ENCODE measurements around the gene ITCH.
"Not testable (repeated sequence)": the region's sequence is repeated elsewhere in the genome, so short reads cannot be mapped to it uniquely, and the experiment has no call there.

ITCH gene

DNA sequence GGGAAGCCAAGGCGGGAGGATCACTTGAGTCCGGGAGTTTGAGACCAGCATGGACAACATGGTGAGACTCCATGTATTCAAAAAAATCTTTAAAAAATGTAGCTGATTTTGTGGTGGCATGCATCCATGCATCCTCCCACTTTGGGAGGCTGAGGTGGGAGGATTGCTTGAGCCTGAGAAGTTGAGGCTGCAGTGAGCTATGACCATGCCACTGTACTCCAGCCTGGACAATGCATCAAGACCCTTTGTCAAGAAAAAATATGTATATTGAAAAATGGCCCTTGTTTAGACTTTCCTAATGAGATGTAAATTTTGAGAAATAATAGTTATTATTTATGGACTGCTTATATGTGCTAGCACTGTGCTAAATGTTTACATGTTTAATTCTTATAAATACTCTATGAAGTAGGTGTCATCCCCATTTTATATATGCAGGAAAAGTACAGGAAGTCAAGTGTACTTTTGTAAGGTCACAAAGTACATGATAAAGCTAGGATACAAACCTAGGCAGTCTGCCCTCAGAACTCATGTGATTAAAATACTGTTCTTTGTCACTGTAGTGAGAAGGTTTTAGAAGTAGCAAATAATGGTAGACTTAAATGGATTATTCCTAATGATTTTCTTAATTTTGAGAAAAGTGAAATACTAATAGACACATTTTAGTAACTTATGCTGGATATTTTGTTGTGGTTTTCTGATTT, 58.8 kb downstream of the ITCH start:
- DNase-seq: no peak

DNA sequence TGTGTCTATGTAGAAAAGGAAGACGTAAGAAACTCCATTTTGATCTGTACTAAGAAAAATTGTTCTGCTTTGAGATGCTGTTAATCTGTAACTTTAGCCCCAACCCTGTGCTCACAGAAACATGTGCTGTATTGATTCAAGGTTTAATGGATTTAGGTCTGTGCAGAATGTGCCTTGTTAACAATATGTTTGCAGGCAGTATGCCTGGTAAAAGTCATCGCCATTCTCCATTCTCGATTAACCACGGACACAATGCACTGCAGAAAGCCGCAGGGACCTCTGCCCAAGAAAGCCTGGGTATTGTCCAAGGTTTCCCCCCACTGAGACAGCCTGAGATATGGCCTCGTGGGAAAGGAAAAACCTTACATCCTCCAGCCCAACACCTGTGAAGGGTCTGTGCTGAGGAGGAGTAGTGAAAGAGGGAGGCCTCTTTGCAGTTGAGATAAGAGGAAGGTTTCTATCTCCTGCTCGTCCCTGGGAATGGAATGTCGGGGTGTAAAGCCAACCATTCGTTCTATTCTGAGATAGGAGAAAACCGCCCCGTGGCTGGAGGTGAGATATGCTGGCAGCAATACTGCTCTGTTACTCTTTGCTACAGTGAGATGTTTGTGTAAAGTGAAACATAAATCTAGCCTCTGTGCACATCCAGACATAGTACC, 62.1 kb downstream of the ITCH start:
- not testable (repeated sequence) for DNase-seq

DNA sequence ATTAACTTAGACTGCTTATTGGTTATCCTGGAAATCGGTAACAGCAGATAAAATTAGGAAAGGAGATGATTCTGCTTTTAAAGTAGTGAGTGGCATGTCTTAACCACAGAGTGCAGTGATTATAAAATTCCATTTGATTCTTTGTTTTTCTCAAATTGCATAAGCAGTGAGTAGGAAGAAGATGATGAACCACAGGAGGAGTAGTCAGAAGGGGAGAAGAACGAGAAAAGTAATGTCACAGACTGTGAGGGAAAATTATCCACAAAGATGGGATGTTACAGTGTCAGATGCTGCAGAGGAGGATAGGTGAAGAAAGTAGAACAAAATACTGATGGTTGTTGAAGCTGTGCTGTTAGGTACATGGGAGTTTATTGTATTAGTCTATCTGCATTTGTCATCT, 63.0 kb downstream of the ITCH start:
- no peak for DNase-seq

DNA sequence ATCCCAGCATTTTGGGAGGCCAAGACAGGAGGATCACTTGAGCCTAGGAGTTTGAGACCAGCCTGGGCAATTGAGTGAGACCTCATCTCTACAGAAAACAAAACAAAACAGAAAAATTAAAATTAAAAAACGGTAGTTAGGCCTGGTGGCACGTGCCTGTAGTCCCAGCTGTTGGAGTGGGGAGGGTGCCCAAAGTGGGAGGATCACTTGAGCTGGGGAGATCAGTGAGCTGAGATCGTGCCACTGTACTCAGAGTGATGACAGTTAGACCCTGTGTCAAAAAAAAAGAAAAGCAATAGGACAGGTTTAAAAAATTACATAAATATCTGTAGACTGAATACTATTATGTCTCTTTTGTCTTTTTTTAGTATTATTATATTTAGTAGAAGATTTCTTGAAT, 64.3 kb downstream of the ITCH start:
- DNase-seq: no peak

DNA sequence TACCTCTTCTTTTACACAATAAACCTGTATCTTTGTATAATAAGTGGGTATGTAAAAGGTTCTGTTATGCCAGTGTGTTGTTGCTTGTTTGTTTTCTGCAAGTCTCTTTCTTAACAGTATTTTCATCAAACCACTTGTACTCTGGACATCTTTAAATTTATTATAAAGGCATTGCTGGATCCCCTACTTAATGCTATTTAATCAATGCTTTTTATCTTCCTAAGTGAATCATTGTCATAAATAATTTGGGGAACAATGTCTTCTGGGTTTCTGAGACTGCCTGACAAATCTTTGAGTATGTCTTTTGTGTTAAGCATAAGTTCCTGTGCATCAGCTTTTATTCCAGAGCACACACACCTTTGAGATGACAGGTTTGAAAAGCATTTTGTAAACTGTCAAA, 64.7 kb downstream of the ITCH start:
- no peak for DNase-seq

DNA sequence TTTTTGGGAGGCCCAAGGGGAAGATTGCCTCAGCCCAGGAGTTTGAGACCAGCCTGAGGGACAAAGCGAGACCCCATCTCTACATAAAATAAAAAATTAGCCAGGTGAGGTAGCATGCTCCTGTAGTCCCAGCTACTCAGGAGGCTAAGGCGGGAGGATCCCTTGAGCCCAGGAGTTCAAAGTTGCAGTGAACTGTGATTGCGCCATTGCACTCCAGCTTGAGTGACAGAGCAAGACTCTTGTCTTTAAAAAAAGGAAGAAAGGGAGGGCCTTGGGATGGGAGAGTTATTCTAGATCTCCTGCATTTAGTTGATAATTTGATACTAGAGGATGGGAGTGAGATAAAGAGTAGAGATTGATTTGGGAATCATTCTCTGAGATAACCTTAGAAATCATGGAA, 68.1 kb downstream of the ITCH start:
- DNase-seq: no peak

DNA sequence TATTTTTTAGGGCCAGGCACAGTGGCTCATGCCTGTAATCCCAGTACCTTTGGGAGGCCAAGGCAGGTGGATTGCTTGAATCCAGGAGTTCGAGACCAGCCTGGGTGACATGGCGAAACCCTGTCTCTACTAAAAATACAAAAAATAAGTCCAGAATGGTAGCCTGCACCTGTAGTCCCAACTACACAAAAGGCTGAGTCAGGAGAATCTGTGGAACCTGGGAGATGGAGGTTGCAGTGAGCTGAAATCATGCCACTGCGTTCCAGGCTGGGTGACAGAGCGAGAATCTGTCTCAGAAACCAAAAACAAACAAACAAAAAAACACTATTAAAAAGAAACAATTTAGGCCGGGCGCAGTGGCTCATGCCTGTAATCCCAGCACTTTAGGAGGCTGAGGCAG, 69.6 kb downstream of the ITCH start:
- DNase-seq: not testable (repeated sequence)

DNA sequence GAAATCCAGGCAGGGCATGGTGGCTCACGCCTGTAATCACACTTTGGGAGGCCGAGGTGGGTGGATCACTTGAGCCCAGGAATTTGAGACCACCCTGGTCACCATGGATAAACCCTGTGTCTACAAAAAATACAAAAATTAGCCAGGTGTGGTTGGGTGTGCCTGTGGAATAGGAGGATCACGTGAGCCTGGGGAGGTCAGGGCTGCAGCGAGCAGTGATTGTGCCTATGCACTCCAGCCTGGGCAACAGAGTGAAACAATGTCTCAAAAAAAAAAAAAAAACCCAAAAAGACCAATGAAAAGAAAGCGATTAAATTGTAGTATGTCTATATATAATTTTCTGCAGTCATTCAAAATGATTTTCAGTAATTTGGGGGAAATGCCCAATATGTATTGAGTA, 70.3 kb downstream of the ITCH start:
- DNase-seq: no peak

DNA sequence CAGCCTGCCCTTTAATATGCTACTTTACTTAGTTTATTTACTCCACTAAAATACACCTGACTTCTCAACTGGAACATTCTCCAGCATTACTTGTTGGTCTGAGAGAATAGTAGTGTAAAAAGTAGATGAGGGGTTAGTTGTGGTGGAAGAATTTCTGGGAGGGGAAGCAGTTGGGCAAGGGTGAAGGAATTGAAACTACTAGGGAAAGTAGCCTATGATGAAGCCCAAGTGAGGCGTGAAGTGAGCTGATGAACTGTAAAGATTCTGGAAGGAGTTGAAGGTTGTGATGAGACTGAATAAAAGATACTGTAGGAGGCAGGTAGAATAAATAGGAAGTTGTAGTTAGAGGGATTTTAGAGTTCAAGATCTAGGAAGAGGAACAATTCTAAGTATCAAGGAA, 72.5 kb downstream of the ITCH start:
- no peak for DNase-seq

DNA sequence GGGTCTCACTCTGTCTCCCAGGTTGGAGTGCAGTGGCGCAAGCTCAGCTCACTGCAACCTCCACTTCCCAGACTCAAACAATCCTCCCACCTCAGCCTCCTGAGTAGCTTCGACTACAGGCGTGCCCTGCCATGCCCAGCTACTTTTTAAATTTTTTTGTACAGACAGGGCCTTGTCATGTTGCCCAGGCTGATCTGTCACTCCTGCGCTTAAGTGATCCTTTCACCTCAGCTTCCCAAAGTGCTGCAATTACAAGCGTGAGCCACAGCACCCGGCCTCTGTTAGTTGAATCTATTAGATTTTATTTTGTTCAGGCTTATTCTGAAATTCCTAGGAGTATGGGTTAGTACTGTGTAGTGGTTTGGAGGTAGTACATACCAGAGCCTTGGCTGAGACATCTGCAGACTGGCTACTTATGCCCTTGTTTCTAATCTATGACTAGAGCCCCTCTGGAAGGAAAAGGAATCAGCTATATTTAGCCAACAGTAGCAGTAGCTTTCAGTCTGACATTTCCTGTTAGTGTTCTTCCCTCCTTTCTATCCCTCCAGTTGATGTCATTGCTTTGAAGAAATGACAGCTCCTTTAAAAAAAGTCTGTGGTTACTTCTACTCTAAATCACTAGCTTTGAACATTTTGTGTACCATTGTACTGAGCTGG, 74.4 kb downstream of the ITCH start:
- DNase-seq: peak; percentile 36

DNA sequence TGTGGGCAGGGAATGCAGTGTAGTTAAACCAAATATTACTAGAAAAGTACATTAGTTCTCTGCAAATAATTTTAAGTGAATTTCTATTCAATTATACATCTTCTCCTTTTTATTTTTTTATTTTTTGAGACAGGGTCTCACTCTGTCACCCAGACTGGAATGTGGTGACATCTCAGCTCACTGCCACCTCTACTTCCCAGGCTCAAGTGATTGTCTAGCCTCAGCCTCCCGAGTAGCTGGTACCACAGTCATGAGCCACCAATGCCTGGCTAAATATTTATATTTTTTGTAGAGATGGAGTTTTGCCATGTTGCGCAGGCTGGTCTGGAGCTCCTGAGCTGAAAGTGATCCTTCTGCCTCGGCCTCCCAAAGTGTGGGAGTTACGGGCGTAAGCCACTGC, 76.1 kb downstream of the ITCH start:
- no peak for DNase-seq

DNA sequence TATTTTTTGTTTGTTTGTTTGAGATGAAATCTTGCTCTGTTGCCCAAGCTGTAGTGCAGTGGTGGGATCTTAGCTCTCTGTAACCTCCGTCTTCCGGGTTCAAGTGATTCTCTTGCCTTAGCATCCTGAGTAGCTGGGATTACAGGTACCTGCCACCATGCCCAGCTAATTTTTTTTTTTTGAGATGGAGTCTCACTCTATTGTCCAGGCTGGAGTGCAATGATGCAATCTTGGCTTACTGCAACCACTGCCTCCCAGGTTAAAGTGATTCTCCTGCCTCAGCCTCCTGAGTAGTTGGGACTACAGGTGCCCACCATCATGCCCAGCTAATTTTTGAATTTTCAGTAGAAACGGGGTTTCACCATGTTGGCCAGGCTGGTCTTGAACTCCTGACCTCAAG, 78.3 kb downstream of the ITCH start:
- DNase-seq: not testable (repeated sequence)

DNA sequence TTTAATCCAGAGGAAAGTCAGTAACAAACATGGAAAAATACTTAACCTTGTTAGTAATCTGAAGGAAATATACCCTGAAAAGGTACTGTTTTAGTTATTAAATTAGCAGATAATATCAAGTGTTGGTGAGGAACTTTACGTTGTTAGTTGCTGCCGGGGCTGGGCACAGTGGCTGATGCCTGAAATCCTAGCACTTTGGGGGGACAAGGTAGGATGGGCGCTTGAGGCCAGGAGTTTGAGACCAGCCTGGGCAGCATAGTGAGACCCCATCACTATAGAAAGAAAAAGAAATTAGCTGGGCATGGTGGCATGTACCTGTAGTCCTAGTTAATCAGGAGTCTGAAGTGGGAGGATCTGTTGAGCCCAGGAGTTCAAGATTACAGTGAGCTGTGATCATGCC, 80.5 kb downstream of the ITCH start:
- DNase-seq: no peak

DNA sequence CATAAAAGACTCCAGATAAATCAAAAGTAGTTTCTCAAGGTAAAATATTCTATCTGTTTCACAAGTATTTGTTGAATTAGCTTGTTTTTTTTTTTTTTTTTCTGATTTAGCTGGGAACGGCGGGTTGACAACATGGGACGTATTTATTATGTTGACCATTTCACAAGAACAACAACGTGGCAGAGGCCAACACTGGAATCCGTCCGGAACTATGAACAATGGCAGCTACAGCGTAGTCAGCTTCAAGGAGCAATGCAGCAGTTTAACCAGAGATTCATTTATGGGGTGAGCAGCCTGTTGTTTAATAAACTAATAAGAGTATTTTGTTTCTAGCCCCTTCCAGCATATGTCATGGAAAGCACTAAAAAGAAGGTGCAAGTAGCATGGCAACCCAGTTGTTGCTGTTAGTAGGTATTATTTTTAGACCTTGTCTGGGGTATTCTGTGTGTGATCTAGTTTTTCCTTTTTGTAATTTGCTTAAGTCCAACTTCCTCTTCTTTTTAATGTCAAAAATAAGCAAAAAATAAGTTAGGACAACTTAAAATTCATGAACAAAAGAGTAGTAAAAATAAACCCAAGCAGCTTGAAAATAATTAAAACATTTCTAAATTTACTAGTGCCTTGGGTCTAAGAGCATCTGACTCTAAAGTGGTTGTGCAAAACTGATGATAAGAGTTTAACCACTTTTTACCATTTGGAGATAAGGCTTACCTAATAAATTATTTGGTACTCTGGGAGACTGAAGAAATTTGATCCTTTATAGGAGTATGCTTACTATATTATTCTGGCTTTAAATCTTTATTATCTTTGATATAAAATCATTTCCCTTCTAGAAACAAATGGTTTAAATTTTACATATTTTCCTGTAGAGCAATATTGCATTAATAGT, 82.3 kb downstream of the ITCH start:
- no peak for DNase-seq

DNA sequence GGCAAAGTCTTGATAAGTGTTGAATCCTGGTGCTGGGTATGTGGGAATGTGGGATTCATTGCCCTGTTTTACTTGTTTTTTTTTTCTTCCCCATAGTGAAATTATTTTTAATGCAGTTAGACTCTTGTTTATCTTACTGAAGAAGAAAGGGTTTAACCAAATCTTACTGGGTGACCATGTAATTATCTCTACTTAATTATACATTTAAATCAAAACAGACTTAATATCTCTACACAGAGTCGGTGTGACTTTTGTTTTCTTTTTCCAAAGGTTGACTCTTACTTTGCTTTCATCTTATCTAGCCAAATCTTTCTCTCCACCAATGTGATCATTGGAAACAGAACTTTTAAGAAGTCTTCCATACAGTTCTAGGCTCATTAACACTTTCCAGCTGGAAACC, 85.4 kb downstream of the ITCH start:
- no peak for DNase-seq

DNA sequence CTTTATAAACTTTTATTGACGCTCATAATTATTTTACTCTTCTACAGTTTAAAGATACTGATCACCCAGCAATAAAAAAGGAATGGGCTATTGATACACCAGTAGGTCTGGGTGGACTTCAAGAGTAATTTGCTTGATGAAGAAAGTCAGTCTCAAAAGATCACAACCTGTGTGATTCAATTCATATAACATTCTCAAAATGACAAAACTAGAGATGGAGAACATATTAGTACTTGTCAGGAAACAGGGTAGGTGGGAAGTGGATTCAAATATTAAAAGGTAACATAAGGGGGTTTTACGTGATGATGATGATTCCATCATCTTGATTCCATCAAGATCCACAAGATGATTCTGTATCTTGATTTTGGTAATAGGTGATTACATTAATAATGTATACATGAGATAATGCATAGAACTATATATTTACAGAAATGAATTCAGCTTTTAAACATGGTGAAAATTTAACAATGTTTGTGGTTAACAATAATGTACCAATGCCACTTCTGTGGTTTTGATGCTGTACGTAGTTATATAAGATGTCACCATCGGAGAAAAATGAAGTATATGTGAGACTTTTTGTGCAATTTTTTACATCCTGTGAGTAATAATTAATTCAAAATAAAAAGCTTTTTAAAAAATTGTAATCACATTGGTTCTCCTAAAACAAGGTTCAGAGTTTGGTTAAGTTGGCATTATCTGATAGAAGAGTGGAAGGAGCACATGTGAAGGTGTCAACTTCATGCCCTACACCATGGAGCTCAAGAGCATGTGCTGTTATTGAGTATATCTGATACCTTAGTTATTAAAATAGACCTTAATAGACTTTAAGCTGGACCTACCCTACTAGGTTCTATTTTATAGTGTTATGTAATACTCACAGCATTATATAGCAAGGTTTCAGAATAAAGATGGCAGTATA, 86.9 kb downstream of the ITCH start:
- DNase-seq: no peak

DNA sequence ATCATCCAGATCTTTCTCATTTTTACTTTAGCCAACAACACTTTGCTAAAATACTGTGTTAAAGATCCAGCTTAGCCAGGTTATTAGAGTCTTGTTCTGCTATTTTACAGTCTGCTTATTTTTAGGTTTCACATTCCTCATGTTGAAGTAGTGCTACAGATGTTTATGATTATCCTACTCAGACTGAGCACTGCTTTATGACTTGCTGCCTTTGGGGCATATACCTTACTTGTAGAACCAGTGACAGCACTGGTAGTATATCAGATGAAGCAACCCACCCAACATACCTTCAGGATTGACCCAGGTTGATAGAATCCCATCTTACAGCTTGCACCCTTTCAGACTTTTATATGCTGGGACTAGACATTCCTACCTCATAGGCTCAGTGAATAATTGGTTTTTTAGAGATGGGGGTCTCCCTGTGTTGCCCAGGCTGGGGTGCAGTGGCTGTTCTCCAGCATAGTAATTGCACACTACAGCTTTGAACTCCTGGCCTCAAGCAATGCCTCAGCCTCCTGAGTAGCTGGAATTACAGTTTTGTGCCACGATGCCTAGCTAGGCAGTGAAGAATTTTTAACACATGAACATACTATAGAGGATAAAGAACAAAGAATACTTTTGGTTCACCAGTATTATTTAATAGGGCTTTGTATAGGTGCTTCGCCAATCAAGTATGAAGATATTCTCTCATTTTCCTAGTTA, 89.4 kb downstream of the ITCH start:
- DNase-seq: peak; percentile 56

DNA sequence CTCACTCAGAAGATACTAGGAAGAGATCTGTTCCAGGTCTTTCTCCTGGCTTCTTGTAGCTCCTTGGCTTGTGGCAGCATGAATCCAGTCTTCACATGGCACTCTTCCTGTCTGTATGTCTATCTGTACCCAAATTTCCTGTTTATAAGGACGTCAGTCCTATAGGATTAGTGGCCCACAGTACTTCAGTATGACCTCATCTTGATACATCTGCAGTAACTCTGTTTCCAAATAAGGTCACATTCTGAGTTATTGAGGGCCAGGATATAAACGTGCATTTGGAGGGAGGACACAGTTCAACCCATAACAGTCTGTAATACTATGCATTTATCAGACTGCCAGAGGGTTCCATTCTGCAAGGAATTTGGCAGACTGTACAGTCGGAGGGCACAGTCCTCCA, 95.6 kb downstream of the ITCH start:
- peak; percentile 64 for DNase-seq

DNA sequence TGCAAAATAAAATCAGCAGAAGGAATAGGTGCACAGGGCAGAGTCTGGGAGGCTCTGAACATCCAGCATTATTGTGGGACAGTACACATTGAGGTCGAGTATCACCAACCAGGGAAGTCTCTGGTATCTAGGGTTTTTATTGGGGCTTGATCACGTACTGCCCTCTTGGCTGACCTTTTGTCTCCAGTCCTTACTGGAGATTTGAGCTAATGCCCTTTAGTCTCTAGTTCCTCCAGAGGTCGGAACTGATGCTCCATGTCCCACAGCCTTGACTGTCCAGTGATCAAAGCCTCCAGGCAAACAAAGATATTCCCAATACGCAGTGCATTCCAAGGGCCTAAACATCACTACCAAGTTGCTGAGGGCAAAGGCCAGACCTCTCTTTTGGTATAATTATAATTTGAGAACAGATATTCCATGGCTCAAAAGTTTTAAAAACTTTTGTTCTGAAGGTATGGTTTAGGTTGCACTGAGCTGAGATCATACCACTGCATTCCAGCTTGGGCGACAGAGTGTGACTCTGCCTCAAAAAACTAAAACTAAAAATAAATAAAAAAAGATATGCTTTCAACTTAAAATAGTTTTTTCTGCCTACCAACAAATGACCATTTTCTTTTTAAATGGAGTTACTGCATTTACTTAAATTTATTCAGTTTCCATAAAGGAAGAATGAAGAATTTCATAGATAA, 96.3 kb downstream of the ITCH start:
- no peak for DNase-seq

DNA sequence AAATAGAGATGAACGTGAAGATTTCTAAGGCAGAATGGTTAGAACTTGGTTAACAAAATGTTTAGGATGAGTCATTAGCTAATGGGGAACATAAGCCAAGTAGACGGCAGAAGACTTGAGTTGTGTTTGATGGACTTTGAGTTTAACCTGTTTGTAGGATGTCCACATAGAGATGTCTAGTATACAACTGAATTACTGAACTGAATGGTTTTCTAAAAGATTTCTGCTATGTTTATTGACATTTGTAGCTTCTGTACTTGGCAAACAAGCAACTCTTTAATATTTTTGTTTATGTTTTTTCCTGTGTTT, 98.7 kb downstream of the ITCH start:
- DNase-seq: no peak

DNA sequence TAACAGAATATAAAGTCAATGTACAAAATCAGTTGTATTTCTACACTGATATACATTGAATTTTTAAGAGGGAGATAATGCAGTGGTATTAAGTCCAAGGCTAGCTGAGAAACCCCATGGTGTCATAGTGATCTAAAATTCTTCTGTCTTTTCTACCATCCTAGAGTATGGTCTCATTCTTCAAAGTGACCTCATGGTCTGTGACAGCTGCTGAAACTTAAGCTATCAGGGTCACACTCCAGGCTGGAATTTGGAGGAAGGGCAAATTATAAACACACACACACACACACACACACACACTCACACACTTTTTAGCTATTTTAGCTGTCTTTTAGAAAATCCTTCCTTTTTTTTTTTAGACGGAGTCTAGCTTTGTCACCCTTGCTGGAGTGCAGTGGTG, 105.9 kb downstream of the ITCH start:
- DNase-seq: no peak

Data from fibroblast of skin of right quadriceps (primary cell).